NCI-H82 treated with DMSO at 0.1 percent for 48 hours (cell line): ENCODE results near the gene HMCN2.
"Not testable (repeated sequence)": the region's sequence is repeated elsewhere in the genome, so short reads cannot be mapped to it uniquely, and the experiment has no call there.

ENCODE experiments used
- DNase-seq: peaks from one replicate; lab custom pipeline; 2025; ENCODE audit not compliant: unreplicated experiment; lab: John Stamatoyannopoulos, UW

Gene HMCN2

DNA sequence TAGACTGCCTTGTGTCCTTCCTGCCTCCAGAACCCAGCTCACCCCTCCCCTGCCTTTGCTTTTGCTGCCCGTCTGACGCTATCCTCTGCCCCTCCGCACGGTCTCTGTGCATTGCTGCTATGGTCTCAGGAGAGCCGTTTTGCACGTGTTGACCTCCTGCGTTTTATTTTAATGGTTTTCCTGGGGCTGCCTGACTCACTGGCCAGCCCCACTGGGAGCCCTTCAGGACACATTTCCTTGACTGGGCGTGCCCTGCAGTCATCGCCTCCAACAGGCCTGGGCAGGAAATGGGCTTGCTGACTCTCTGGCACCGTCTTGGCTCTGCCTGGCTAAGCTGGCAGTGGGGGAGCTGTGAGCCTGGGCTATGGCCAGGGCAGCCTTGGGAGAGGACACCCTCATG is 161.3 kb downstream of the HMCN2 start:
- no peak for DNase-seq

GRCh38 chr9:130427326-130427725 is 161.8 kb downstream of the HMCN2 start:
- DNase-seq, result no peak

DNA sequence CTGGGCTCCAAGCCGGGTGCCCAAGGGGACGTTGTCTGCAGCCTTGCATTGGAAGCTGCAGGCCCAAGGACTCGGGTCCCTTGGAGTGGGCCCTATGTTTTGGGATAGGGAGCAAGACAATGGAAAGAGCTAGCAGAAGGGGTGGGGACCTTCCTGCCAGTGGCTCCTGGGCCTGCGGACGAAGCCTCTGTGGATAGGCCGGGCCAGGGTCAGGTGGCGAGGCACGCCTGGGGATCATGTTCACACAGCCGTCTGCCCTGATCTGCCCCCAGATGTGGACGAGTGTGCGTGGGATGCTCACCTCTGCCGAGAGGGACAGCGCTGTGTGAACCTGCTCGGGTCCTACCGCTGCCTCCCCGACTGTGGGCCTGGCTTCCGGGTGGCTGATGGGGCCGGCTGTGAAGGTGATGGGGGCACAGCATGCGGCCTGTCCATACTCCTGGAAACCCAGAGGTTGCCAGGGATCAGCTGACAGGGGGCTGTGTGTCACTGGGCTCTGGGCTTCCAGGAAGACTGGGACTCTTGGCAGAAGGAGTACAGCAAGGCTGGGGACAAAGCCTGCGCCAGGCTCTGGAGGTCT is 162.6 kb downstream of the HMCN2 start:
- no peak for DNase-seq

- no peak for DNase-seq
Measured at GRCh38 chr9:130429381-130429780, 163.8 kb downstream of the HMCN2 start.

DNA sequence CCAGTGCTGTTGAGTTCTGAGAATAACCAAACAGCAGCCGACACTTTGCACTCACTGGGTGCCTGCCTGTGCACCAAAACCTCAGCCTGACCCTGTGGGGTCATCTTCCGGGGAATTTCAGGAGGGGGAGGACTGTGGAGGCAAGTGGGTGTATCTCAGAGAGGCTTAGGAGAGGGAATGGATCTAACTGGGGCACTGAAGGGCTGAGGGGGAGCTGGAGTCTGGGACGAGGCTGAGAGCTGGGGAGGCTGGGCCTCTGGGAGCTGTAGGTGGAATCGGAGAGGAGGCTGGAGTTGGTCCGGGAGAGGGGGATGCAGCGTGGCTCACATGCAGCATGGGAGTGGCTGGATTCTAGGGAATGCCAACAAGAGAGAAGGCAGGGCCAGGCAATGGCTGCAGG is 164.3 kb downstream of the HMCN2 start:
- no peak for DNase-seq

DNA sequence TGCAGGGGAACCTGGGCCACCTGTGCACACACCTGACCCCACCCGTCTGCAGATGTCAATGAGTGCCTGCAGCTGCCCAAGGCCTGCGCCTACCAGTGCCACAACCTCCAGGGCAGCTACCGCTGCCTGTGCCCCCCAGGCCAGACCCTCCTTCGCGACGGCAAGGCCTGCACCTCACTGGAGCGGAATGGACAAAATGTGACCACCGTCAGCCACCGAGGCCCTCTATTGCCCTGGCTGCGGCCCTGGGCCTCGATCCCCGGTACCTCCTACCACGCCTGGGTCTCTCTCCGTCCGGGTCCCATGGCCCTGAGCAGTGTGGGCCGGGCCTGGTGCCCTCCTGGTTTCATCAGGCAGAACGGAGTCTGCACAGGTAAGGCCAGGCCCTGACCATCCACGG is 164.7 kb downstream of the HMCN2 start:
- DNase-seq, result no peak

DNA sequence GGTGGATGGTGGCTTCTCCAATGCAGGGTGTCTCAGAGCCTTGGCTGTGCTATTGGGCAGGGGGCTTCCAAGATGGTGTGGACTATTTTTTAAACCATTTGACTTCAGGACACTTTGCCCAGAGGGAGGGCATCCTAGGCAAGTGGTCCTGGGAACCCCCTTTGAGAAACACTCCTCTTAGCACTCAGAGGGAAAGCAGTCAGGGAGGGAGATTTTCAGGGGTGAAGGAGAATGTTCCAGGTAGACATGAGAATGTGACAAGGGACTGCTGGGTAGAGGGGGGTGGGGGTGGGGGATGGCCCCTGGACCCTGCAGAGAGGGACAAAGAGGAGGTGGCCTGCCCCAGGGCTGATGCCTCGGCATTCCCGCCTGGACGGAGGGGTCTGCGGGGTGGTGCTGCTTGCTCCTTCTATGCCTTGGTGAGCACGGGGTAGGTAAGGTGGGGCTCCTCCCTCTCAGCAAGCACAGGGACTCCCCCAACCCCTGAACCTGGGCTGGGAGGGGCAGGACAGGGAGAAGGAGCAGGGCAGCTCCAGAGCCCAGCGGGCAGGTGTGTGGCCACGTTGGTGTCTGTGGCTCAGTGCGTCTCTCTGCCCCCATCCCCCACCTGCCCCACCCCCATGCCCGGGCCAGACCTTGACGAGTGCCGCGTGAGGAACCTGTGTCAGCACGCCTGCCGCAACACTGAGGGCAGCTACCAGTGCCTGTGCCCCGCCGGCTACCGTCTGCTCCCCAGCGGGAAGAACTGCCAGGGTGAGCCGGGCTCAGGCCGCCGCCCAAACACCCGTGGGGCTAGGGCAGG is 165.4 kb downstream of the HMCN2 start:
- DNase-seq, result no peak

DNA sequence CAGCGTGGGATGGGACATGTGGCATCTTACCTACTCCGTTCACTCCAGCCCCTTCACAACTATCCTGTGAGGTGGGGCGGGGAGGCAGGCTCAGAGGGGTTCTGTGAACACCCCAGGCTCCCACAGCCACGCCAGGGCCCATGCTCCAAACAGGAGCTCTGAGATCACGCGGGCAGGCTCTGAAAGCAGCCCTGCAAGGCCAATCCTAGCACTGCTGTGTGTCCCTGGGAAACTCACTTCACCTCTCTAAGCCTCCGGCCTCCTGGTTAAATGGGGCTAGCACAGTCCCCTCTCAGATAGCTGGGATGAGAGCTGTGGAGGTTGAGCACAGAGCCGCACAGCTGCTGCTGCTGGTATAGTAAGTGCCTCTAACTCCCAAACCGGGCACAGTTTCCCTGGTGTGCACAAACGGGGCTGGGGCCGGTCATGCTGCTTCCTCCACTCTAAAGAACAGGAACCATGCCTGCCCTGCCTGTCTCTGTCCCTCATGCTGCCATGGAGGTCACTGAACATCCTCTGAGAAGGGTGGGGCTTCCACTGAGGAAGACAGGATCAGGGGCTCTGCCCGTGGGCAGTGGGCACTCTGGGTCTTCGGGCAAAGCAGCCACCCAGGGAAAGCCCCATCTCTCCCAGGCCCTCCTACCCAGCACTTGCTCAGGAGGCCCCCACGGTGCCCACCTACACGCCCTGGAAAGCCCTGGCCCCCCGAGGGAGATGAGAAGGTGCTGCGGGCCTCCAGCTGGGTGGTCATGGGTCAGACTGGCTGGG is 166.2 kb downstream of the HMCN2 start:
- DNase-seq, result no peak

DNA sequence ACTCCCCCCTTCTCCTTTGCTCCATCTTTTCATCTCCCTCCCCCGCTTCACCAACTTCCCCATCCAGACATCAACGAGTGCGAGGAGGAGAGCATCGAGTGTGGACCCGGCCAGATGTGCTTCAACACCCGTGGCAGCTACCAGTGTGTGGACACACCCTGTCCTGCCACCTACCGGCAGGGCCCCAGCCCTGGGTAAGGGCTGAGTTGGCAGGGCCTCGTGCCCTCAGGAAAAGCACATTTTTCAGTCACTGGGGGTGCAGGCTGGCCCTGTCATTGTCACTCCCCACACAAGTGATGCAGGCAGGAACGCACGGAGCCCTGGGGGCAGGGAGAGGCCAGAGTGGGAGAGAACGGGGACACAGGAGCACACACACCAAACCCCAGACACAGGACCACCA is 166.8 kb downstream of the HMCN2 start:
- no peak for DNase-seq

DNA sequence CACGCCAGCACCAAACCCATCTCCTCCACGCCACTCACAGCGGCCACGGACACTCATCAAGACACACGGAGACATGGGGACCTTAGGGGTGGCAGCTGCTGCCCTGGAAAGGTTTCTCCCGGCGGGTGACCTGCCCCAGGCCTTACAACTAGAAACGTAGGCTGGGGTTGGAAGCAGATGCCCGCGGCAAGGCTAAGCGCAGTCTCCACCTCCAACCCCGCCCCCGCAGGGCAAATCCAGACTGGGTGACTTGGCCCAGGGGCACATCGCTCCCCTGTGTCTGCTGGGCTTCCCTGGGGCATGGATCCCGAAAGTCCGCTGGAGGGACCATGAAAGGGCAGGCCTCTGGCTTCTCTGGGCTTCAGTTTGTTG is 167.2 kb downstream of the HMCN2 start:
- no peak for DNase-seq

- peak; percentile 15 for DNase-seq
Measured at GRCh38 chr9:130433168-130433946, 167.8 kb downstream of the HMCN2 start.

DNA sequence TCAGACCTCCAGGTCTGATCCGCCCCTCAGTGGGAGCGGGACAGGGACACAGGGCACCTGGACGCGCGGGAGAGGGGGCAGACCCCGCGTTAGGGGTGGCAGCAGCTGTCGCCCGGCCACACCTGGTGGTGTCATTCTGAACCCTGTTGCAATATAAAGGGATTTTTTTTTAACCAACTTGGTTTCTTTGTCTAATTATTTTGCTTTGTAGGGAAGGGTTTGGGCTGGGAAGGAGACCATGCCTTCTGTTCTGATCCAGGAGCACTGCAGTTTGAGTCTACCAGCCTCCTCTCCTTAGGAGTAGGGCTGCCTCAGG is 168.3 kb downstream of the HMCN2 start:
- no peak for DNase-seq

- DNase-seq, result not testable (repeated sequence)
Measured at GRCh38 chr9:130434656-130435055, 169.1 kb downstream of the HMCN2 start.

DNA sequence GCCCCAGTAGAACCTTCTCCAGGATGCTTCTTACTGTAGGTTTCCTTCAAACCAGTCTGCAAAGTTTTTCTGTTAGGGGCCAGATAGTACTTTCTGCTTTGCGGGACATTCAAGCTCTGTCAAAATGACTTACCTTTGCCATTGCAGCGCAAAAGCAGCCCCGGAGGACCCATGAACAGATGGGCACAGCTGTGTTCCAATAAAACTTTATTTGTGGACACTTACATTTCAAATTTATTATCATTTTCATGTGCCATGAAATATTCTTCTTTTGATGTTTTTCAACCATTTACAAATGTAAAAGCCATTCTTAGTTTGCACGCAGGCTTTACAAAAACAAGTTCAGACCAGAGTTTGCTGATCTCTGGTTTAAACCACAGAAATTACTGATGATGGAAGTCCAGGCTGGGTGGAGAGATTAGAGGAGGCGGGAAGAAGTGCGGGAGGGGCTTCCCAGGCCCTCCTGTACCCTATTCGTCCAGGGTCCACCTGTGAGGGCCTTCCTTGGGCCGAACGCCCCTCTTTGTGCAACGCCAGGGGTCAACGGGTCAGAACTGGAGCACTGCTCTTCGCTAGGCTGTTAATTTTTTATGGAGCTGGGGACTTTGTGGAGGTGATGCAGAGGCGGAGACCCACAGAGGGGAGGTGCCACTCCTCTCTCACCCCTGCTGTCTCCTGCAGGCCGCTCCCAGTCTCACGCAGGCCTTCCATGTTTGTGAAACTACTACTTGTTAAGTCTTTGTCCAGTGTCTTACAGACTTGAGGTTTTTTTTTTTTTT is 171.6 kb downstream of the HMCN2 start:
- DNase-seq, result no peak

- no peak for DNase-seq
Measured at GRCh38 chr9:130438382-130438981, 172.9 kb downstream of the HMCN2 start.

DNA sequence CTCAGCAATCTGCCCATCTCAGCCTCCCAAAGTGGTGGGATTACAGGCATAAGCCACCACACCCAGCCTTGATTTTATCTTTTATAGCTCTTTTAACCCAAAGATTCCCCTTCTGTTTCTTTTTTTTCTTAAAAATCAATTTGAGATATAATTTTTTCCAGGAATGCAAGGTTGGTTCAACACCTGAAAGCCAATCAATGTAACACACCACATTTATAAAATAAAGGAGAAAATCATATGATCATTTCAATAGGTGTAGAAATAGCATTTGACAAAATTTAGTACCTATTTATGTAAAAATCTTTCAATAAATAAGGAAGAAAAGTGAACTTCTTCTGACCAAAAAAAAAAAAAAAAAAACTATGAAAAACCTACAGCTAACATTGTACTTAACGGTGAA is 175.5 kb downstream of the HMCN2 start:
- DNase-seq, result no peak

DNA sequence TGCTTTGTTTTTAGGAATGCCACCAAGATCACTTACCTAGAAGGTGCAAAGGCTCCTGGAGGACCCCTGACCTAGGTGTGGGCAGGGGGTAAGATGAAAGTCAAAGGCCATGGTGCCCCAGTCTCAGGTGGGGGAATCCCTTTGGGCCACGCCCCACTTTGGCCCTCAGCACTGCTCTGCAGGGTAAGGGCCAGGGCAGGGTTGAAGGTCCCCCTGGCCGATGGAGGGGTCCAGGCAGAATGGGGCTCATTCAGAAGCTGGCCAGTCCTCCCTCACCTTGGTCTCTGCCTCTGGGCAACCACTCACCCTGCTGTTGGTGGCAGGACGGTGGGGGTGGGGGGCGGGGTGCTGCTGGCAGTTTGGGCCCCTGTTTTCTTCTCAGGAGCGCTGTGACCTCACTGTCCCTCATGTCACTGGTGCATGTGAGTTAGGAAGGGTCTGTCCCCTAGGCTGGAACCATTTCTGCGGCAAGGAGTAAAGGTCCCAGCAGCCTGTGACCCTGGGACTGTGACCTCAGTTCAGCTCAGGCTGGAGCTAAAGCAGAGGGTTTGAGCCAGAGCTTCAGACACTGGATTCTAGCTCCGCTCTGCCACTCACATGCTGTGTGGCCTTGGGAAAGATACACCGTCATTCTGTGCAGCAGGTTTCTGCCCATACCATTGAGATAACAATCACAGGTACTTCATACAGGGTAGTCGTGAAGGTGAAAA is 177.3 kb downstream of the HMCN2 start:
- DNase-seq, result no peak

DNA sequence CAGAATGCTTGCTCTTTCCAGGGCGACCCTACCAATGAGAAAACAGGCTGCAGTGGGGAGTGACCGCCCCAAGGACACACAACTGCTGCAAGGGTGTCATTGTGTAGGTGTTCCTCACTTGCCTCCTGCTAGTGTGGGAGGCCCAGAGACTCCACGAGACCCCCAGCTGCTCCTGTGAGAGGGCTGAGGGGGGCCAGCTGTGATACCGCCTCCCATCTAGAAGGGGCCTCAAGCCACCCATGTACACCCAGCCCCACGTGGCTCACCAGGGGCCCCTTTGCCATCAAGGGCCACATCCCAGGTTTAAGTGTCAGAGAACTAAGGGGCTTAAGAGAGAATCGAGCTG is 177.9 kb downstream of the HMCN2 start:
- no peak for DNase-seq

- no peak for DNase-seq
Measured at GRCh38 chr9:130443840-130444492, 178.4 kb downstream of the HMCN2 start.
